Astrocyte (in vitro differentiated cells and primary cell): ENCODE measurements around the gene TTC27. TPM values are rescaled to one million over a fixed set of nuclear protein-coding genes. Genes with fewer than 3 reads are reported as not detected.

Experiments used
- DNase-seq: peaks from one replicate; pipeline ENCODE4 v3.0.0-alpha.2; 2010; ENCODE audit warnings: low read depth
- FAIRE-seq: peaks from 2 replicates; lab custom pipeline; 2011; peaks lifted over from hg19 to GRCh38; lab: Jason Lieb, UNC
- H2AFZ ChIP-seq: 2 replicates; pipeline ENCODE4 v1.6.0; 2012; ENCODE audit warnings: low read depth, low read length, inconsistent platforms
- H3K27ac ChIP-seq: 2 replicates; pipeline ENCODE4 v1.5.1; 2011; ENCODE audit warnings: low read depth, low read length, inconsistent platforms
- H3K27me3 ChIP-seq: 2 replicates; pipeline ENCODE4 v1.6.0; 2011; ENCODE audit warnings: low read length, inconsistent platforms; ENCODE audit not compliant: insufficient read depth
- H3K36me3 ChIP-seq: 2 replicates; pipeline ENCODE4 v1.5.1; 2011; ENCODE audit warnings: low read length, inconsistent platforms; ENCODE audit not compliant: insufficient read depth
- H3K4me1 ChIP-seq: 2 replicates; pipeline ENCODE4 v1.5.1; 2011; ENCODE audit warnings: low read length, inconsistent platforms; ENCODE audit not compliant: insufficient read depth
- H3K4me2 ChIP-seq: 2 replicates; pipeline ENCODE4 v1.6.0; 2012; ENCODE audit warnings: low read length, inconsistent platforms
- H3K4me3 ChIP-seq: 2 replicates; pipeline ENCODE4 v1.5.1; 2011; ENCODE audit warnings: low read depth, mild to moderate bottlenecking, low read length, inconsistent platforms; ENCODE audit not compliant: insufficient read depth
- H3K79me2 ChIP-seq: 2 replicates; pipeline ENCODE4 v1.6.0; 2012; ENCODE audit warnings: mild to moderate bottlenecking, low read length, inconsistent platforms; ENCODE audit not compliant: insufficient read depth
- H3K9ac ChIP-seq: 2 replicates; pipeline ENCODE4 v1.6.0; 2012; ENCODE audit warnings: mild to moderate bottlenecking, low read length, inconsistent platforms
- H3K9me3 ChIP-seq: 2 replicates; pipeline ENCODE4 v1.5.1; 2012; ENCODE audit warnings: low read depth, mild to moderate bottlenecking, low read length, inconsistent platforms; ENCODE audit not compliant: insufficient read depth
- H4K20me1 ChIP-seq: 2 replicates; pipeline ENCODE4 v1.6.0; 2012; ENCODE audit warnings: low read length, inconsistent platforms; ENCODE audit not compliant: insufficient read depth
- H3K27ac Mint-ChIP-seq: one replicate; pipeline ENCODE4 v1.8.0; 2021; ENCODE audit warnings: mild to moderate bottlenecking, mixed read lengths; ENCODE audit not compliant: unreplicated experiment
- H3K27me3 Mint-ChIP-seq: one replicate; pipeline ENCODE4 v1.8.0; 2021; ENCODE audit warnings: low read depth, mixed read lengths; ENCODE audit not compliant: unreplicated experiment
- H3K36me3 Mint-ChIP-seq: one replicate; pipeline ENCODE4 v1.8.0; 2021; ENCODE audit warnings: low read depth, mixed read lengths; ENCODE audit not compliant: unreplicated experiment
- H3K4me1 Mint-ChIP-seq: one replicate; pipeline ENCODE4 v1.8.0; 2021; ENCODE audit warnings: low read depth, mixed read lengths; ENCODE audit not compliant: unreplicated experiment
- H3K4me3 Mint-ChIP-seq: one replicate; pipeline ENCODE4 v1.8.0; 2021; ENCODE audit warnings: mild to moderate bottlenecking, moderate library complexity, mixed read lengths; ENCODE audit not compliant: unreplicated experiment
- H3K9me3 Mint-ChIP-seq: one replicate; pipeline ENCODE4 v1.8.0; 2021; ENCODE audit warnings: mild to moderate bottlenecking, mixed read lengths; ENCODE audit not compliant: unreplicated experiment
- EZH2 ChIP-seq: IDR thresholded peaks from 2 replicates; pipeline ENCODE4 v1.6.1; 2012; ENCODE audit warnings: mild to moderate bottlenecking, low read length, inconsistent platforms; ENCODE audit not compliant: insufficient read depth
- total RNA-seq: library from RNA; stranded (reverse); gene quantifications from 2 replicates; pipeline ENCODE4 v1.2.1, GENCODE V29; 2021
- TF ChIP-seq, protein P1 (sequence below): IDR thresholded peaks from 2 replicates; pipeline ENCODE4 v1.5.1; 2011; ENCODE audit warnings: low read depth, mild to moderate bottlenecking, inconsistent platforms, low read length, moderate library complexity; ENCODE audit not compliant: insufficient read depth

TTC27 gene
- total RNA-seq, 1 donor from 2014 or later = 25.1 TPM

DNA sequence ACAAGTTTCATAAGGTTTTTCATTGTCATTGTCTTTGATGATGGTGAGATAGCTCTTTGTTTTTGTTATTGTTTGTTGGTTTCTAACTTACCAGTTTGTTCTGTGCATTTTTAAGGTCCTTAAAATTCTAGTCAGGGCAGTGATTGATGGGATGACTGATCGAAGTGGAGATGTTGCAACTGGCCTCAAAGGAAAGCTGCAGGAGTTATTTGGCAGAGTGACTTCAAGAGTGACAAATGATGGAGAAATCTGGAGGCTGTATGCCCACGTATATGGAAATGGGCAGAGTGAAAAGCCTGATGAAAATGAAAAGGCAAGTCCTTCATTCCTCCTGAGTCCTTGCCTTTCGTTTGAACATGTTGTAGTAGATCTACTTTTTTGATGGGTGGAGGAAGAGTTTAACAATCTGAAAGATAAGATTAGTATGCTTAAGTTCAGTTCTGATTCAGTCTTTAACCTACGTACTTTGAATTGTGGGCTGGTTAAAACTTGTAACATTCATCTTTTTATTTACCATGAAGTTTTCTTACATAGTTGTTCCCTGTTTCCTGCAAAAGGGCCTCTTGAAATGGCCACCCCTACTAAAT is 183.2 kb downstream of the TTC27 start:
- Histone ChIP-seq H3K9ac (no peak overlapping the region), H3K4me3 (no peak overlapping the region), H3K27ac (no peak overlapping the region), H3K4me2 (no peak overlapping the region), H3K4me1 (no peaks in the 10 kb centered on the region), H4K20me1 (no peaks in the 10 kb centered on the region), H2AFZ (no peak overlapping the region), H3K9me3 (no peaks in the 10 kb centered on the region), H3K27me3 (no peaks in the 10 kb centered on the region), H3K79me2 (no peaks in the 10 kb centered on the region), H3K36me3 (no peaks in the 10 kb centered on the region)
- H3K4me3 Mint-ChIP-seq = no peak overlapping the region
- no peak for FAIRE-seq
- no peaks in the 10 kb centered on the region for H3K27me3 Mint-ChIP-seq
- H3K36me3 Mint-ChIP-seq = peaks cover 7% of the 10 kb centered on the region
- H3K27ac Mint-ChIP-seq = no peak overlapping the region
- H3K9me3 Mint-ChIP-seq = no peaks in the 10 kb centered on the region
- TF ChIP-seq EZH2 = no peak
- TF ChIP-seq, protein P1, sequence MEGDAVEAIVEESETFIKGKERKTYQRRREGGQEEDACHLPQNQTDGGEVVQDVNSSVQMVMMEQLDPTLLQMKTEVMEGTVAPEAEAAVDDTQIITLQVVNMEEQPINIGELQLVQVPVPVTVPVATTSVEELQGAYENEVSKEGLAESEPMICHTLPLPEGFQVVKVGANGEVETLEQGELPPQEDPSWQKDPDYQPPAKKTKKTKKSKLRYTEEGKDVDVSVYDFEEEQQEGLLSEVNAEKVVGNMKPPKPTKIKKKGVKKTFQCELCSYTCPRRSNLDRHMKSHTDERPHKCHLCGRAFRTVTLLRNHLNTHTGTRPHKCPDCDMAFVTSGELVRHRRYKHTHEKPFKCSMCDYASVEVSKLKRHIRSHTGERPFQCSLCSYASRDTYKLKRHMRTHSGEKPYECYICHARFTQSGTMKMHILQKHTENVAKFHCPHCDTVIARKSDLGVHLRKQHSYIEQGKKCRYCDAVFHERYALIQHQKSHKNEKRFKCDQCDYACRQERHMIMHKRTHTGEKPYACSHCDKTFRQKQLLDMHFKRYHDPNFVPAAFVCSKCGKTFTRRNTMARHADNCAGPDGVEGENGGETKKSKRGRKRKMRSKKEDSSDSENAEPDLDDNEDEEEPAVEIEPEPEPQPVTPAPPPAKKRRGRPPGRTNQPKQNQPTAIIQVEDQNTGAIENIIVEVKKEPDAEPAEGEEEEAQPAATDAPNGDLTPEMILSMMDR = no peak
- DNase-seq = peak; percentile 20
- H3K4me1 Mint-ChIP-seq = peaks cover 4% of the 10 kb centered on the region

DNA sequence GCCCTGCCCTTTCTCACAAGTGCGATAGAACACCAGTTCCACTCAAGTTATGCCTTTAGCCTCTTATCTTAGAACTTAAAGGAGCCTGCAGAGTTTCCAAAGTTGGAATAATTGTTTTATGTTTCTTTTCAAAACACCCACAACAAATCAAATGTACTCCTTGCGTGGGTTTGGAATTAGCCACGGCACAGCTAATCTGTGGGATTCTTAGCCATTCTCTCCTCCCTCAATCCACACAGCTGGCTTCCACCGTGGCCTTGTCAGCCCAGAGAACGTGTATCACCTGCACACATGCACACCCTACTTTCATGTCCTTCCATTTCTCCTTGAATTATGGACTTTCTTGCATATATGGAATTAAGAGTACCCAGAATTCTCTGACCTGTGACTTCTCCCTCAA is 183.8 kb downstream of the TTC27 start:
- Histone ChIP-seq H3K27ac (no peak overlapping the region), H3K36me3 (no peaks in the 10 kb centered on the region), H3K79me2 (no peaks in the 10 kb centered on the region), H3K4me1 (no peaks in the 10 kb centered on the region), H3K4me3 (no peak overlapping the region), H3K9ac (no peak overlapping the region), H2AFZ (no peak overlapping the region), H3K4me2 (no peak overlapping the region), H3K9me3 (no peaks in the 10 kb centered on the region), H3K27me3 (no peaks in the 10 kb centered on the region), H4K20me1 (no peaks in the 10 kb centered on the region)
- FAIRE-seq = no peak
- TF ChIP-seq EZH2 = no peak
- TF ChIP-seq, protein P1 = no peak
- Mint-ChIP-seq H3K9me3 (no peaks in the 10 kb centered on the region), H3K36me3 (peaks cover 7% of the 10 kb centered on the region), H3K4me3 (no peak overlapping the region), H3K27me3 (no peaks in the 10 kb centered on the region), H3K27ac (no peak overlapping the region), H3K4me1 (peaks cover 4% of the 10 kb centered on the region)
- no peak for DNase-seq

DNA sequence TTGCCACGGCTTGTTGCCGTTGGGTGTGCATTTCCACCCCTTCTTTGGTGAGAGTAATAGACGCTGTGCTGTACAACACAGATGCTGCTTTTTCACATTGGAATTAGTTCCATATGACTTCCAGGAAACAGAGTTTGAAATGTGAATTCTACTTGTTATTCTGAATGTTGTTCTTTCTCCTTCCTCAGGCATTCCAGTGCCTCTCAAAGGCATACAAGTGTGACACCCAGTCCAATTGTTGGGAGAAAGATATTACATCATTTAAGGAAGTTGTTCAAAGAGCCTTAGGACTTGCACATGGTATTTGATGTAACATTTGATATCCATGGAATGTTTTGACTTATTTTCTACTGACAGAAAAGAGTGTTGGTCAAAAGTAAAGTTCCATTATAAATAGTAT is 184.5 kb downstream of the TTC27 start:
- Histone ChIP-seq H2AFZ (no peak overlapping the region), H3K9ac (no peak overlapping the region), H3K27me3 (no peaks in the 10 kb centered on the region), H3K36me3 (no peaks in the 10 kb centered on the region), H3K9me3 (no peaks in the 10 kb centered on the region), H3K27ac (no peak overlapping the region), H3K4me3 (no peak overlapping the region), H3K4me2 (no peak overlapping the region), H3K79me2 (no peaks in the 10 kb centered on the region), H4K20me1 (no peaks in the 10 kb centered on the region), H3K4me1 (no peaks in the 10 kb centered on the region)
- Mint-ChIP-seq H3K36me3 (peaks cover 7% of the 10 kb centered on the region), H3K27ac (no peak overlapping the region), H3K9me3 (no peaks in the 10 kb centered on the region), H3K4me1 (peaks cover 4% of the 10 kb centered on the region), H3K4me3 (no peak overlapping the region), H3K27me3 (no peaks in the 10 kb centered on the region)
- DNase-seq (no peak), FAIRE-seq (no peak)
- TF ChIP-seq, protein P1 = no peak
- no peak for TF ChIP-seq EZH2
